HG03039 (cell line): ENCODE results near the gene NDUFAF8.

Experiments used
- ATAC-seq: cut with Tn5 transposase; IDR thresholded peaks from one replicate; pipeline ENCODE4 v1.9.1; 2021; ENCODE audit warnings: mild to moderate bottlenecking, moderate library complexity; ENCODE audit not compliant: unreplicated experiment

Gene NDUFAF8

DNA sequence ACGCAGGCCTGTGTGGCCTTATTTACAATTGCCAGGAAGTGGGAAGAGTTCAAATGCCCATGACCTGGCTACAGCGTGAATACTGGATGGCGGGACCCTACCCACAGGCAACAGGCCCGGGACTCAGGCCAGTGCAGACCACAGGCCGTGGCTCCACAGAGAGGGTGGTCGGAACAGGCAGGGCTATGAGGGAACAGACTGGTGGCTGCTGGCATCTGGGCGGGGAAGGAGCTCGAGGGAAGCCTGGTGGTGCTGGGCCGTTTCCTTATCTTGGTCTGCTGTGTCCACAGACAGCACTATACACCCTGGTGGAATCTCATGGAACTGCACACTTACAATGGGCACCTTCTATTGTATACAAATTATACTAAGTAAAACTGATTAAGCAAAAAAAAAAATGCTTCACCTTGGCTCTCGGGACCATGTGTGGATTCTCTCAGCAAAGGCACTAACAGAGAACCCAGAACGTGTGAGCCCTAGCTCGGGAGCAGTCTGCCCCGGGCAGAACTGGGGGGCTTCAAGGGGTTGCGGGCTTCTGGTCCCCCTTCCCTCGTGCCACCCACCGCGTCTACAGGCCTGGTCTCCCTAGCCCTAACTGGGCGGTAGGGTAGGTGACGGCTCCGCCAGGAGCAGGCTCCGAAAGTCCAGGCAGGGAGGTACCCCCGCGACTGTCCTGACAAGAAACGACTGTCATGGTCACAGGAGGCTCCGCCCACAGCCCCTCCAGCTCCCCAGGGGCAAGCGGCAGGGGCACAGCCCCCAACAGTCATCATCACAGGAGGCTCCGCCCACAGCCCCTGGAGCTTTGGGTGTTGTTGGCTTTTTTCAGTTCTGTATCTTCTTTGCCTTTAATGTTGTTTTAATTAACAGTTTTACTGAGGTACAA, 38.2 kb upstream of the NDUFAF8 start:
- ATAC-seq: no peak

DNA sequence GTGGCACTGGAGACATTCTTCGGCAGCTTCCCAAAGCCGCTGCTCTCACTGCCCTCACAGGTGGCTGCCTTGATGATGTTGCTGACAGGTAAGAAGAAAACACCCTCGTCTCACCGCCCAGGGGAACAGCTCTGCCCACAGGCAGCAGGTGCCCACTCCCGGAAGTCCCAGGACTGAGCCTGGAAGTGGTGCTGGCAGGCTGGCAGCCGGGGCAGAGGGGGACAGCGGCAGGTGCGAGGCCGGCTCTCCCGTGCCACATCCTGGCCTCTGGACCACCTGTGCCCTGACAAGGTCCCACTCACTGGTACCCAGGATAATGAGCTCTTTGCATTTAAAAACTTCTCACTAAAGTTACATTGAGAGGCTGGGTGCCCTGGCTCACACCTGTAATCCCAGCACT, 36.8 kb upstream of the NDUFAF8 start:
- no peak for ATAC-seq

DNA sequence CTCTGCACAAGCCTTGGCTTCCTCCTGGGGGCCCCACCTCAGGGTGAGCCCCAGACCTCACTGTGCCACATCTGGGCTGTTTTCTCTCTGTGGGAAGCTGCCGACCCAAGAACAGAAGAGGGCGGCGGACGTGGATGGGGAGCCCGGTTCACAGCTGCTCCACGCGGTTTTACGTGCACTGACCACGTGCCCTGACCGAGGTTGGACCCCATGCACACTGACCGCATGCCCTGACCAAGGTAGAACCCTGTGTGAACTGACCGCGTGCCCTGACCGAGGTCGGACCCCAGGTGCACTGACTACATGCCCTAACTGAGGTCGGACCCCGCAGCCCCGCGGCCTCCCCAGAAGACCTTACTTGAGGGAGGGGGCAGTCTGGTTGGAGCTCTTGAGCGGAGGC, 36.0 kb upstream of the NDUFAF8 start:
- ATAC-seq: no peak

DNA sequence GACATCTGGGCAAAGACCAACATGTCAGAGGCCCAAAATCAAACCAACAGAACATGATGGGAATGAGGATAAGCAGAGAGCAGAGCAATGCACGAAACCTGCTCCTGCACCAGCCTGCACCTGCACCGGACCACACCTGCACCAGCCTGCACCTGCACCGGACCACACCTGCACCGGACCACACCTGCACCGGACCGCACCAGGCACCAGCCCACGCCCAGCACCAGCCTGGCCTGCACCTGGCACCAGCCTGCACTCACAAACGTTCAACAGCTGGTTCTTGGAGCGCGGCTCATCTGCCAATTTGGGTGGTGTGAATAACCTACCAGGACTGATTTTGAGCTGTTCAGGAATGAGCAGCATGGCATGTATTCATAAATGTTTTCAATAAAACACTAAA, 34.5 kb upstream of the NDUFAF8 start:
- no peak for ATAC-seq

DNA sequence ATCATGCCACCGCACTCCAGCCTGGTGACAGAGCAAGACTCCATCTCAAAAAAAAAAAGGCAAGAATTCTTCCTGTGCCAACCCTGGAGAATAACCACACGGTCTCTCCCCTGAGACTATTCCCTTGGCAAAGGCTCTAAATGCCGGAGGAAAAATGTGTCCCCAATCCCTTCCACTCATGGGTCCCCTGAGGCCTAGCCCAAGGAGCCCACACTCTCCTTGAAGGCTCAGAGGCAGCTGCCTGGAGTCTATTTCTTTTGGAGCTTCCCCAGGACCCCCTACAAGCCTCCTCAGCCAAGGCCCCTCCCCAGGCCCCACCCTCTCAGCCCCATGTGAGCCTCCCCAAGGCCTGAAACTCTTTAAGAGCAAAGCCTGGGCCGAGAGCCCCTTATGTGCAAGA, 33.0 kb upstream of the NDUFAF8 start:
- ATAC-seq: no peak

DNA sequence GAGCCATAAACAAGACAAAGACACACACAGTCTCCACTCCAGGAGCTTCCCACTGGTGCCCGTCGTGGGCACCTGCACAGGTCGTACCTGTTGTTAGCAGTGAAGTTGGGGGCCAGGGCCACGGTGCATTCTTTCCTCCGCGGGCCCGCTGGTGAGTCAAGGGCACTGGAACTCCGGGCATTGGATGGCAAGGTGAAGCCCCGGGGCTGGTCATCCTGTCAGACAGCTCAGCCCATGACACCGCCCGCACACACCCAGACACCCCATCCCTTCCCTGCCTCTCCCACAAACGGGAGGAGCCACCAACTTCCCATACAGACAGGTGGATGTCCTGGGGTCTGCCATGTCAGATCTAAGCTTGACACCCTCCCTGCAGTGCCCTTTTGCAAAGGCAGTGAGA, 32.5 kb upstream of the NDUFAF8 start:
- no peak for ATAC-seq

DNA sequence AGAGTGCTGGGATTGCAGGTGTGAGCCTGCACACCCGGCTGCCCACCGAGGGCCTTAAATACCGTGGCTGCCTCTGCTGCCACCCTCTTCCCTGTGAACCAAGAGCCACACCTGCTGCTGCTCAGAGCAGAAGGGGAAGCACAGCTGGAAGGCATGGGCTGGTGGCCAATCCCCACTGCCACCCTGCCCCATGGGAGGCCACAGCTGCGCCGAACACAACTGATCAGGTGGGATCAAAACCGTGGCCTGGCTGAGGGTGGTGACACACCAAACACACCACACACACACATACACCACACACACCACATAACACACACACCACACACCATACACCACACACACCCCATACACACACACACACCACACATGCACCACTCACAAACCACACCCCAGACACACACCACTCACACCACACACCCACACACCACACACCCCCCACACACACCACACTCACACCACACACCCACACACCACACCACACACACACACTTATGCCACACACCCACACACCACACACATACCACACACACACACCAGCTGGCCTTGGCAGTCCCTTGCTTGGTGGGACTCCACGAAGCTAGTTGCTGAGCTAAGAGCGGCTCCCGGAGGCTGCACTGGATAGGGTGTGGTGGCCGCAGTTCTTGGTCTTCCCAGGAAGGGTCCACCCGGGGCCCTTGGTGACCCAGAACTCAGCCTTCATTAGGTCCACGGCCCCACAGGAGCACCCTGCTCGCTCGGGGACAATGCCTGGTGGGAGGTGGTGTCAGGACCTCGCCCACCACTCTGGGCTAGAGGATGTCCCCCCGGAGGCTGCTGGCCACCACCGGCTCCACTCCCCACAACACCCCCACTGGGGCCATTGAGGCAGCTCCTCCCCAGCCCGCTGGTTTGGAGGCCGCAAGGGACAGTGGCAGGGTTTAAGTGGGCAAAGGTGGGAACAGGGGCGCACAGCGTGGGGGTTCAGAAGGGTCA, 31.2 kb upstream of the NDUFAF8 start:
- no peak for ATAC-seq

DNA sequence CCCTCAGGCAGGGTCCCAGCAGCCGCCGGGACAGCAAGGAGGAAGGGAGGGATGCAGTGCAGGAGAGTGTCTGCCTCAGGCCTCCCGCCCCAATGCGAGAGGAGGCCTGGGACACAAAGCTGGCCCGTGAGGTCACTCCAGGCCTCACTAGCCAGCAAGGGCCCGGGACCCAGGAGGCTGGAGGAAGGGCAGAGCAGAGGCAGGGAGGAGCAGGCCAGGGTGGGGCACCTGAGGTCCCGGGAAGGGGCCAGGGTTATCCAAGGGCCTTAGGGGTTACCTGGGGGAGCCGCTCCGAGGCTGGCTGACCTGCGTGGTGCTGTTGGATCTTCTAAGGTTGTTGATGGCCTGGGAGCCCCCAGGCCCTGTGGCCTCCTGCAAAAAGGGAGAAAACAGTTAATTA, 30.5 kb upstream of the NDUFAF8 start:
- no peak for ATAC-seq

DNA sequence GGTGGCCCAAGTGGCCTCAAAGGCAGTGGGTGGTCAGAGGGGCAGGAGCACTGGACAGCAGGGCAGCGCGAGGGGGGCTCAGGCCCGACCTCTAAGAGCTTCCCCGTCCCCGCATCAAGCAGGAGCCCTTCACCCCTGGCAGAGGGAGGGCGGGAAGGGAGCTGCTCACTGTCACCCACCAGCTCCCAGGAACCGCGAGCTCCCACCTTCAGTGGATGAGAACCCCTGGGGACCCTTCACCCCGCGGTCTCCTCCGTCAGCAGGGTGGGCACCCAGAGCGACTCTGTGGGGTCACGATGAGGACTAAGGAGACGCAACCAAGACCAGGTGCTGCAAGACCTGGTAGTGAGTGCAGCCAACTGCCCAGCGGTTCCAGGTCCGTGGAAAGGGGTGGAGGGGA, 30.0 kb upstream of the NDUFAF8 start:
- ATAC-seq: no peak

DNA sequence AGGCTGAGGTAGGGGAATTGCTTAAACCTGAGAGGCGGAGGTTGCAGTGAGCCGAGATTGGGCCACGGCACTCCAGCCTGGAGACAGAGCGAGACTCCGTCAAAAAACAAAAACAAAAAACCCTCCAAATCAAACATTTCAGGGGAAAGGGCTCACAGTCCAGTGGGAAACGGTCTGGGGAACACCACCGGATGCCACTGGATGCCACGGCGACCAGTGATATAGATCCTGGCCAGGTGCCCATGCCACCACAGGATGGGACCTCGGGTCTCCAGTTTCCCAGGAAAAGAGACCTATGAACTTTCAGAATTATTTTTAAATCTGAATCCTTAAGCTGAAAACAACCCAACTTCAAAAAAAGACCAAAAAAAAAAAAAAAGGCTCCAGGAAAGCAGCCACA, 28.7 kb upstream of the NDUFAF8 start:
- no peak for ATAC-seq

DNA sequence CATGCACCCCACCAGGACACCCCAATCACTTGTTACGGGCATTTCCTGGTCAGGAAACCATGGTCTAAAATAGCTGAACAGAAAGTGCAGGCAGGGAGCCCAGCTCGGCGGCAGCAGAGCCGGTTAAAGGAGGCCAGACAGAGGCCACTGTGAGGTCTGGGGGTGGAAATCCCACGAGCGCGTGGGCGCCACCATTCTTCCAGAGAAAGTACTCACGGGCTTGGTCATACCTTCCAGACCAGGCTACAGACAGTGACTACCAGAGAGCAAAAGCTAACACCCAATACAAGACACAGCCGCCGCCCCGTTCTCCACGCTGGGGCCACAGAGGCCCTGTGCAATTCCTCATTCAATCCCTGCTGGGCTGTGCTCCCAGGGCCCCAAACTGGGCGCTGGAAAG, 28.2 kb upstream of the NDUFAF8 start:
- no peak for ATAC-seq

DNA sequence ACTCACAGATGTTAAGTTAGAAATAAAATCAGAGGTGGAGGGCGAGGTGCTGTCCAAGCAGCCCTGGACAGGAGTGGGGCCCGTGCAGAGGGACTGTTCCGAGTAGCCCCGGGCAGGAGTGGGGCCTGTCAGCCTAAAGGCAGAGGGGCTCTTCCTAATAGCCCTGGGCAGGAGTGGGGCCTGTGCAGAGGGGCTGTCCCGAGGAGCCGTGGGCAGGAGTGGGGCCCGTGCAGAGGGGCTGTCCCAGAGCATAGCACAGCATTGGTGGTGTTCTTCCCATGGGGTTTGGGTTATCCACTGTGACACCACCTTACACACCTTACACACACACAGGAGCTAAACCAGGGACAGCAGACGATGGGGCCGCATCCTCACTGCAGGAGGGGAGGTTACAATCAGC, 26.8 kb upstream of the NDUFAF8 start:
- no peak for ATAC-seq

DNA sequence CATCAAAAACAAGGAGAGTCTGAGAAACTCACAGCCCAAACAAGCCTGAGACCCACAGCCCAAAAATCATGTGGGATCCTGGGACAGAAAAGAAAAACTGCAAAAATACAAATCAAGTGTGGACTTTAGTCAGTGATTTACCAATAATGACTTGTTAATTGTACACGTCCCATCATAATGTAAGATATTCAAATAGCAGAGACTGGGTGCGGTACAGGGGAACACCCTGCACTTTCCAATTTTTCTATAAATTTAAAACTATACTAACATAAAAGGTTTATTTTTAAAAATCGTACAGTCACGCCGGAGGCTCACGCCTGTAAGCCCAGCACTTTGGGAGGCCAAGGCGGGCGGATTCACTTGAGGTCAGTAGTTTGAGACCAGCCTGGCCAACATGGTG, 25.1 kb upstream of the NDUFAF8 start:
- ATAC-seq: no peak

DNA sequence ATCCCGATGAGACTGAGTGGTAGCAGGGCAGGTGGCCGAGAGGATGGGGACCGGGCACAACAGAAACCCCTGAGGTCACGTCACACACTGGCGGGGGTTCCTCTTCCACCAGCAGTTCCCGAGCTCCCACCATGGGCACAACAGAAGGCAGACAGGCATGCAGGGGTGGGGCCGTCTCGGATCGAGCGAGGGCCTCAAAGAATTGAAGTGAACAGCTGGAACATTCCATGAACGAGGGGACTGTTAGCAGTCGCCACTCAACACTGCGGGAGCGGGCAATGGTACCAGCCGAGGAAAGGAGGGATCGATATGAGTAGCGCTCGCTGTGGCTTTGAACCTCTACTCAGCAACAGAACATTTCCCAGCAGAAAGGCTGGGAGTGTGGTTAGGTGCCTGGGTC, 21.6 kb upstream of the NDUFAF8 start:
- ATAC-seq: no peak

DNA sequence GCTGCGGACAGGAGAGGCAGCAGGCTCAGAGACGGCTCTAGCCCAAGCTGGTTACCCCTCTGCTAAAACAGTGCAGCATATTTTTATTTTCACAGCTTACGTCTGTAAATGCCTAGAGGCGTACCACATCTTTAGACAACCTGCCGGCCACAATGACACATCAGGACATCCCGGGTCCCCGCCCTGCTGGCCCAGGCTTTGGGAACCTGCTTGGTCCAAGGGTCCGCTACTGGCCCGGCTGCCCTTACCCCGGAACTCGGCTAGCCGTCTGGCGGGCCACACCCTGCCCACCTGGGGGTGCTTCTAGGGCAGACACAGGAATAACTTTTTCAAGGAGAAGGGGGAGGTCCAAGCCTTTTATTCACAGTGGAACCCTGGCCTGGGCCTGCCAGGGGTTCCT, 20.7 kb upstream of the NDUFAF8 start:
- ATAC-seq: no peak

DNA sequence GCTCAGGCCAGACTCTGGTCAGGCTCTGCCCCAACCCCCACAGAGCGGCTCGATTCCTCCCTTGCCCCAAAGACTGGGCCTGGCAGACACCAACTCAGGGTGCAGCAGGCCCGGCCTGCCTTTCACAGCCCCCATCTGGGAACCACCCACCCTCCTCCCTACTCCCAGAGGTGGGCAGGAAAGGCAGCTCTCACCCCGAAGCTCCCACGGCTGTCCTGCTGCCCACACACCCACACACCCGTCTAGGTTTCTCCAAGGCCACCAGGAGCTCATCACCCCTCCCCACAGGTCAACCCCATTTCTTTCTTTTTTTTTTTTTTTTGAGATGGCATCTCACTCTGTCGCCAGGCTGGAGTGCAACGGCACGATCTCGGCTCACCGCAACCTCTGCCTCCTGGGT, 20.1 kb upstream of the NDUFAF8 start:
- no peak for ATAC-seq

DNA sequence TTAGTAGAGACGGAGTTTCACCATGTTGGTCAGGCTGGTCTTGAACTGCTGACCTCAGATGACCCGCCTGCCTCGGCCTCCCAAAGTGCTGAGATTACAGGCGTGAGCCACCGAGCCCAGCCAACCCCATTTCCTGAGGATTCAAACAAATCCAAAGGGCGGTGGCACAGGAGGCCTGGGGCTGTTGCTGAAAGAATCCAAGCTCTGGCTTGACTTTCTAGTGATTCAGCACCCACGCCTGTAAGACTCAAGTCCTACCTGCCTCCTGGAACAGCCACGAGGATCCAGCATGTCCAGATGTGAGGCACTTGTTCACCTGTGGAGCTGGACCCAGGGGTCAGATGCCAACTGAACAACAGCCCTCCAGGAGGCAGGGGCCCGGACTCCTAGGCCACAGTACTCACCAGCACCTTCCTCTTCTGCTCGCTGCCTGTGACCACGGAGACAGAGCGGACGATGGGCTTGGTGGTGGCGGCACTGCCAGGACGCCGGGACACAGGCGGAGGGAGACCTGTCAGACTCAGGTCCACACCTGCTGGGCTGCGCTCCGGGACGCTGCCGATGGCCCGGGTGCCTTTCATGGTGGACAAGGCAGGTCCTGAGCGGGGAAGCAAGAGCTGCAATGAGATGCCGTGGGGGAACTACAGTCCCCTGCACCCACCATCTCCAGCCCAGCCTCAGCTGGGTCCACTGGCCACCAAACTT, 19.5 kb upstream of the NDUFAF8 start:
- ATAC-seq: no peak

DNA sequence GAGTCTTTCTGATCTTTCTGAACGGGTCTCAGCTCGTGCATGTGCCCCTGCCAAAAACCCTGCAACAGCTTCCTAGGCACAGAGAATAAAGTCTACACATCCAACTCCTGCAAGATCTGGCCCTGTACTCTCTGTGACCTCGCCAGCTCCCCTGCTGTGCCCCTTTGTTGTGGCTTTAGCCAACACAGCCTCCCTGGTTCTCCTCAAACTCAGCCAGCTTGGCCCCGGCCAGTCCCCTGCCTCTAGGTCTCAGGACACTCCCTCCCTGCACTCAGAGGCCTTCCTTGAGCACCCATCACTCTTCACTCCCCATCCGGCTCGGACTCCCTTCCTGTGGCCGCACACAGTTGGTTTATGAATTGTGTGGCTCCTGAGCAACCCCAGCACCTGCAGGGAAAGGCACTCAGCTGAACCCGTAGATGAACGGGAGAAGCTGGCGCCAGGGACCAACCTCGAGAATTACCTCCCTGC, 17.7 kb upstream of the NDUFAF8 start:
- ATAC-seq: no peak

DNA sequence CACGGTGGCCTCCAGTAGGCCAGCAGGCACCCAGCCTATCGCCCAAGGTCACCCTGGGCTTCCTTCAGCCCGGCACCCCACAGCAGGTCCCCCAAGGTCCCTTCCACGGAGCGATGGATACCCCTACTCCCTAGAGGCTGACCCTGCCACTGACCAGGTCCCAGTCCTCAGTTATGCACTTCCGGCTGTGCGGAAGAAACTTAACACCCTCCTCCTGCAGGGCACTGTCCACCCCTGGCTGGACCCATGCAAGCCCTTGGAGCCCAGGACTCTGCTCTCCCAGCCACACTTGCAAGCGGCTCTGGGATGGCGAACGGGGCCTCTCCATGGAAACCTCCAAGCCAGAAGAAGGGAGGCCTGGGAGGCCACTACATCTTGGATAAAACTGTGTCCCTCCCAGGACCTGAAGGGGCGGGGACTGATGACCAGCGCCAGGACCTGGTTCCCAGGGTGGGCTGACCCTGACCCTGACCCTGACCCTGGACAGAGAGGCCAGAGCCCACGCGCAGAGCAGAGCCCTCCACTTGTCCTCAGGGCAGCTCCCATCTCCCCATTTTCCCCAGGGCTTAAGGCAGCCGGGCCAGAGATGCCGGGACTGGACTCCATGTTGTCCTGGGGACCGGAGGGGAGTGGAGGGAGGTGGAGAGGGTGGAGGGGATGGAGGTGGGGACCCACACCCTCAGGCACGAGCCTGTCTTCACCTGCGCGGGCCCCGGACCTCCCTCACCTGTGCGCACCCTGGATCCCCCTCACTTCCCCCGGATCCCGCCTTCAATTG, 17.1 kb upstream of the NDUFAF8 start:
- no peak for ATAC-seq

DNA sequence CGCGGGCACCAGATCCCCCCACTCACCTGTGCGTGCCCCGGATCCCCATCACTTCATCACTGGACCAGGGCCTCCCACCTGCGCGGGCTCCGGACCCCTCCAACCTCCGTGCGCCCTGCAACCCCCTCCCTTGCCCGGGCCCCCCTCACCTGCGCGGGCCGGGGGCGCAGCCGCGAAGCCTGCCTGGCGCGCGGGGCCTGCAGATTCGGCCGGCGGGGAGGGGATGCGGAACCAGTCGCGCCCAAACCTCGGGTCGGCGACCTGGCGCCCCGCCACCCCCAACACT, 16.6 kb upstream of the NDUFAF8 start:
- ATAC-seq: no peak
